Vagina (tissue), 2 donors: ENCODE measurements around the gene SEMA6A.

Experiments
- POLR2AphosphoS5 ChIP-seq, 2 donors: sonication (generic); formaldehyde crosslinking; IDR thresholded peaks; one replicate each; pipeline ENCODE4 v1.9.0; 2017; ENCODE audit warnings: antibody characterized with exemption in 2 of 2, mild to moderate bottlenecking in 2 of 2, low read depth in 1 of 2; ENCODE audit not compliant: insufficient read depth in 1 of 2
- TF ChIP-seq, protein P1 (sequence below), 3 experiments: fragments of 450-650 bp in 2 of 3; fragments of 200-600 bp in 1 of 3; sonication (generic) in 1 of 3; IDR thresholded peaks; one replicate each; pipeline ENCODE4 v1.5.1; 2017 to 2019; ENCODE audit warnings: antibody characterized with exemption in 3 of 3, mild to moderate bottlenecking in 2 of 3, moderate library complexity in 2 of 3

DNA sequence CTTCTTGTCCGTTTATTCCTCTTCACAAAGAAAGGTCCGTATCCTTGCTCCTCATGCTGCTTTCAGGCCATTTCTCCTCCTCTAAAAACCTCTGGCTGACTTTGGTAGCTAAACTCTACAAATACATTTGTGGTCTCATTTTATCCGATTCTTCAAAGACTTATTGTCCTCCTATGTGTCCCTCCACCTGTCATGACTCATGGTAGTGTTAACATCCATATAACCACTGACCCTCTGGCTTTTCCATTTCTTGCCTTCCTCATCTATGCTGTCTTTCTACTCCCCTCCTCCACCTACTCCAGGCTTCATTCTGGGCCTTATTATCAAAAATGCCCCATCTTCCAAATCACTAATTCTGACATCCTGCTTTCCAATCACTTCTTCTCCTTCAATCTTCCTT lies 4.1 kb upstream of the SEMA6A start:
- TF ChIP-seq, protein P1, sequence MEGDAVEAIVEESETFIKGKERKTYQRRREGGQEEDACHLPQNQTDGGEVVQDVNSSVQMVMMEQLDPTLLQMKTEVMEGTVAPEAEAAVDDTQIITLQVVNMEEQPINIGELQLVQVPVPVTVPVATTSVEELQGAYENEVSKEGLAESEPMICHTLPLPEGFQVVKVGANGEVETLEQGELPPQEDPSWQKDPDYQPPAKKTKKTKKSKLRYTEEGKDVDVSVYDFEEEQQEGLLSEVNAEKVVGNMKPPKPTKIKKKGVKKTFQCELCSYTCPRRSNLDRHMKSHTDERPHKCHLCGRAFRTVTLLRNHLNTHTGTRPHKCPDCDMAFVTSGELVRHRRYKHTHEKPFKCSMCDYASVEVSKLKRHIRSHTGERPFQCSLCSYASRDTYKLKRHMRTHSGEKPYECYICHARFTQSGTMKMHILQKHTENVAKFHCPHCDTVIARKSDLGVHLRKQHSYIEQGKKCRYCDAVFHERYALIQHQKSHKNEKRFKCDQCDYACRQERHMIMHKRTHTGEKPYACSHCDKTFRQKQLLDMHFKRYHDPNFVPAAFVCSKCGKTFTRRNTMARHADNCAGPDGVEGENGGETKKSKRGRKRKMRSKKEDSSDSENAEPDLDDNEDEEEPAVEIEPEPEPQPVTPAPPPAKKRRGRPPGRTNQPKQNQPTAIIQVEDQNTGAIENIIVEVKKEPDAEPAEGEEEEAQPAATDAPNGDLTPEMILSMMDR (IDR thresholded peaks at IDR 0.05), result no peak
- no peak for TF ChIP-seq POLR2AphosphoS5 (IDR thresholded peaks at IDR 0.05; ENCODE audit: insufficient read depth in 1 of 2, low read depth in 1 of 2)
